Tibial nerve (tissue), 3 donors: Measurements from ENCODE around the gene INTS6L.

Source experiments
- CTCF ChIP-seq, 5 experiments: fragments of 200-600 bp in 3 of 5; fragments of 450-650 bp in 2 of 5; sonication (generic) in 3 of 5; IDR thresholded peaks; one replicate each; pipeline ENCODE4 v1.5.1; 2016 to 2019; ENCODE audit warnings: antibody characterized with exemption in 5 of 5, mild to moderate bottlenecking in 3 of 5, moderate library complexity in 2 of 5
- POLR2A ChIP-seq, 2 donors: fragments of 450-650 bp; IDR thresholded peaks; one replicate each; pipeline ENCODE4 v1.6.1; 2017; ENCODE audit warnings: antibody characterized with exemption in 2 of 2, mild to moderate bottlenecking in 2 of 2, moderate library complexity in 2 of 2

DNA sequence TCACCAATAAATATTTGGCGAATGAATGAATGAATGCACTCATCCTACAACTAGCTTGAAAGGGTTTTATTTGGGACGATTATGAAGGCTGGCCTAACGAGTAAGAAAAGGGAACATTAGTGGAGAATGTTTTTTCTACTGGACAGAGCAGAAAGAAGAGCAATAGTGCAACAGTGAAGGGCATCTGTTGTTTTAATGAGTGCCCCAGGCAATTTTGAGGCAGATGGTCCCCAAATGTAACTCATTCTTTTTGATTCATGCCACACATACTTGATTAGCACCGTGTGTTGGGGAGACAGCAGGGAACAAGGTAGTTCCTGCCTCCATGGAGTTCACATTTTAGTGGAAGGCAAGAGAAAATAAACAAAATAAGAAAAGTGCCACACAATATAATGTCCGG lies 22.7 kb upstream of the INTS6L start:
- no peak for TF ChIP-seq CTCF (IDR thresholded peaks at IDR 0.05)
- no peak for TF ChIP-seq POLR2A (IDR thresholded peaks at IDR 0.05)
